GM12878 (cell line): ENCODE results near the gene KMT2E. TPM values are rescaled to one million over a fixed set of nuclear protein-coding genes. Genes with fewer than 3 reads are reported as not detected.

Experiments used
- ATAC-seq: fragments of 200-7000 bp; cut with Tn5 transposase; 3 replicates; pipeline ENCODE4 v1.9.1; 2020; ENCODE audit warnings: mild to moderate bottlenecking, moderate library complexity
- BruUV-seq: library from RNA; stranded (reverse); fragments of 400-500 nt; replicated peaks from 2 replicates; lab custom pipeline; 2021; lab: Mats Ljungman, UMichigan
- CTCF ChIA-PET: fragments of 300-600 bp; sonication (Branson Sonifier 250); formaldehyde crosslinking; extraction: SDS; loops from one replicate; lab custom pipeline; 2021; ENCODE audit warnings: inconsistent platforms; lab: Yijun Ruan, JAX
- POLR2A ChIA-PET: fragments of 350-600 bp; formaldehyde crosslinking; extraction: SDS; loops from one replicate; lab custom pipeline; 2021; ENCODE audit warnings: inconsistent platforms; lab: Charles Lee
- RAD21 ChIA-PET: fragments of 300-600 bp; sonication (Branson Sonifier 250); formaldehyde crosslinking; loops from one replicate; lab custom pipeline; 2023; ENCODE audit warnings: antibody characterized with exemption; ENCODE audit not compliant: unreplicated experiment; lab: Charles Lee
- SMC1A ChIA-PET: fragments of 300-600 bp; sonication (Branson Sonifier 250); formaldehyde crosslinking; loops from one replicate; lab custom pipeline; 2023; ENCODE audit not compliant: unreplicated experiment, uncharacterized antibody; lab: Charles Lee
- DNase-seq: peaks from one replicate; pipeline ENCODE4 v3.0.0-alpha.2; 2011; ENCODE audit warnings: low read depth, low spot score
- FAIRE-seq: peaks from 3 replicates; lab custom pipeline; 2011; peaks lifted over from hg19 to GRCh38; lab: Jason Lieb, UNC
- H2AFZ ChIP-seq: 2 replicates; pipeline ENCODE4 v1.6.0; 2011; ENCODE audit warnings: low read depth, low read length, control low read depth; ENCODE audit not compliant: control insufficient read depth
- H3K27ac ChIP-seq: 2 replicates; pipeline ENCODE4 v1.5.1; 2011; ENCODE audit warnings: control low read depth; ENCODE audit not compliant: control insufficient read depth, insufficient read depth
- H3K27me3 ChIP-seq, 2 experiments: replicated peaks in 1 of 2; 2 replicates each; pipeline versions ENCODE4 v1.6.0 to v1.6.1; 2011; ENCODE audit warnings: low read length in 1 of 2; ENCODE audit not compliant: control insufficient read depth in 2 of 2, insufficient read depth in 2 of 2
- H3K36me3 ChIP-seq, 2 experiments: 2 replicates each; pipeline ENCODE4 v1.5.1; 2011; ENCODE audit warnings: low read length in 1 of 2; ENCODE audit not compliant: control insufficient read depth in 2 of 2, insufficient read depth in 2 of 2
- H3K4me1 ChIP-seq: 2 replicates; pipeline ENCODE4 v1.6.1; 2011; ENCODE audit warnings: mild to moderate bottlenecking, low read length, moderate library complexity, mixed read lengths; ENCODE audit not compliant: control insufficient read depth, insufficient read depth
- H3K4me2 ChIP-seq: 2 replicates; pipeline ENCODE4 v1.6.0; 2011; ENCODE audit warnings: control low read depth; ENCODE audit not compliant: control insufficient read depth, insufficient read depth
- H3K4me3 ChIP-seq: fragments of 200-600 bp; sonication (generic); 2 replicates; pipeline ENCODE4 v1.5.1; 2016
- H3K79me2 ChIP-seq: 2 replicates; pipeline ENCODE4 v1.6.0; 2011; ENCODE audit warnings: low read length; ENCODE audit not compliant: control insufficient read depth, insufficient read depth
- H3K9ac ChIP-seq: 2 replicates; pipeline ENCODE4 v1.8.0; 2011; ENCODE audit warnings: low read length, control low read depth, mixed read lengths; ENCODE audit not compliant: control insufficient read depth, insufficient read depth
- H3K9me3 ChIP-seq: replicated peaks from 3 replicates; pipeline ENCODE4 v1.5.1; 2011; ENCODE audit warnings: mild to moderate bottlenecking, low read length; ENCODE audit not compliant: control insufficient read depth, insufficient read depth
- H4K20me1 ChIP-seq: 2 replicates; pipeline ENCODE4 v1.6.0; 2011; ENCODE audit not compliant: control insufficient read depth, insufficient read depth
- ATF3 ChIP-seq: IDR thresholded peaks from 2 replicates; pipeline ENCODE4 v1.6.1; 2011; ENCODE audit warnings: low read depth, mild to moderate bottlenecking, low read length, moderate library complexity, borderline replicate concordance; ENCODE audit errors: extremely low read depth
- EGR1 ChIP-seq, 2 experiments: IDR thresholded peaks; 1 replicate in 1 of 2; 2 replicates in 1 of 2; pipeline ENCODE4 v1.6.1; 2011 to 2012; ENCODE audit warnings: low read depth in 2 of 2, low read length in 2 of 2, borderline replicate concordance in 1 of 2, mild to moderate bottlenecking in 1 of 2, moderate library complexity in 1 of 2
- GATAD2B ChIP-seq: fragments of 450-650 bp; conservative IDR thresholded peaks from 2 replicates; pipeline ENCODE4 v1.6.1; 2017; ENCODE audit warnings: low read depth, mild to moderate bottlenecking, moderate library complexity
- HDAC6 ChIP-seq: fragments of 200-600 bp; sonication (generic); IDR thresholded peaks from one replicate; pipeline ENCODE4 v1.8.0; 2017; ENCODE audit warnings: antibody characterized with exemption; ENCODE audit not compliant: unreplicated experiment
- IKZF2 ChIP-seq, 2 experiments: fragments of 450-650 bp; IDR thresholded peaks; 2 replicates each; pipeline ENCODE4 v1.6.1; 2017; ENCODE audit warnings: mild to moderate bottlenecking in 2 of 2, moderate library complexity in 2 of 2
- JUND ChIP-seq: IDR thresholded peaks from 2 replicates; pipeline ENCODE4 v1.6.1; 2012; ENCODE audit warnings: low read depth, mild to moderate bottlenecking, low read length, improper control_type of control experiment, moderate library complexity
- MYC ChIP-seq: IDR thresholded peaks from 2 replicates; pipeline ENCODE4 v1.6.1; 2011; ENCODE audit warnings: mild to moderate bottlenecking, low read length, moderate library complexity, inconsistent platforms; ENCODE audit not compliant: insufficient read depth, insufficient replicate concordance, insufficient read length, severe bottlenecking
- NBN ChIP-seq: fragments of 450-650 bp; IDR thresholded peaks from 2 replicates; pipeline ENCODE4 v1.6.1; 2016
- NFXL1 ChIP-seq: fragments of 450-650 bp; IDR thresholded peaks from 2 replicates; pipeline ENCODE4 v1.6.1; 2017; ENCODE audit warnings: antibody characterized with exemption, mild to moderate bottlenecking, borderline replicate concordance
- NR2C1 ChIP-seq: fragments of 450-650 bp; IDR thresholded peaks from 2 replicates; pipeline ENCODE4 v1.6.1; 2017; ENCODE audit warnings: antibody characterized with exemption, mild to moderate bottlenecking, moderate library complexity
- POLR2A ChIP-seq: IDR thresholded peaks from 2 replicates; pipeline ENCODE4 v1.6.1; 2011; ENCODE audit warnings: low read depth, mild to moderate bottlenecking, low read length
- POU2F2 ChIP-seq: IDR thresholded peaks from 3 replicates; pipeline ENCODE4 v1.6.1; 2011; ENCODE audit warnings: low read depth, mild to moderate bottlenecking, low read length, borderline replicate concordance
- RFX5 ChIP-seq: IDR thresholded peaks from 2 replicates; pipeline ENCODE4 v1.6.1; 2011; ENCODE audit warnings: low read depth, low read length, improper control_type of control experiment
- SIN3A ChIP-seq: IDR thresholded peaks from 2 replicates; pipeline ENCODE4 v1.6.1; 2012; ENCODE audit warnings: low read depth, low read length, improper control_type of control experiment
- SUZ12 ChIP-seq: fragments of 200-600 bp; sonication (generic); IDR thresholded peaks from one replicate; pipeline ENCODE4 v1.6.1; 2018; ENCODE audit warnings: antibody characterized with exemption, mild to moderate bottlenecking; ENCODE audit not compliant: unreplicated experiment
- USF2 ChIP-seq: IDR thresholded peaks from 2 replicates; pipeline ENCODE4 v1.6.1; 2011; ENCODE audit warnings: low read depth, low read length, improper control_type of control experiment, borderline replicate concordance
- ZBED1 ChIP-seq: IDR thresholded peaks from 2 replicates; pipeline ENCODE4 v1.6.1; 2016; ENCODE audit warnings: borderline replicate concordance
- ZBTB40 ChIP-seq: fragments of 450-650 bp; IDR thresholded peaks from 2 replicates; pipeline ENCODE4 v1.6.1; 2016; ENCODE audit warnings: mild to moderate bottlenecking, moderate library complexity, borderline replicate concordance
- ZSCAN29 ChIP-seq: fragments of 450-650 bp; IDR thresholded peaks from 2 replicates; pipeline ENCODE4 v1.6.1; 2017; ENCODE audit warnings: mild to moderate bottlenecking, moderate library complexity
- WGBS: methylation state at CpG from one replicate; pipeline ENCODE4 v1.1.6; 2016; ENCODE audit warnings: low lambda C conversion rate; ENCODE audit not compliant: insufficient replicate concordance, insufficient coverage; ENCODE audit errors: missing lambda C conversion rate; 5-methylcytosine and 5-hydroxymethylcytosine counted together
- in situ Hi-C: fragments of 300-500 bp; cut with MboI; formaldehyde crosslinking; loops from 9 replicates; pipeline ENCODE4 v1.14.3; 2018; ENCODE audit warnings: mixed read lengths
- intact Hi-C: fragments of 100-400 bp; cut with micrococcal nuclease; formaldehyde crosslinking; loops from one replicate; pipeline ENCODE4 v1.14.2; 2022; ENCODE audit not compliant: unreplicated experiment
- polyA plus RNA-seq, 11 experiments: library from polyadenylated mRNA; depleted of rRNA in 4 of 11; unstranded in 6 of 11; stranded (reverse) in 5 of 11; fragments of >200 nt; fragmentation: Nextera tagmentation in 4 of 11; fragmentation: Illumina TruSeq in 1 of 11; extraction: Ambion mirVana in 4 of 11; extraction: Trizol in 1 of 11; gene quantifications; 1 replicate in 1 of 11; 2 replicates in 10 of 11; pipeline versions ENCODE4 v1.2.1 to v1.2.3, GENCODE V29; 2011 to 2016; ENCODE audit warnings: inconsistent platforms in 2 of 11, missing spikeins in 2 of 11, low read depth in 1 of 11
- total RNA-seq, 4 experiments: library from RNA; depleted of rRNA in 3 of 4; stranded (reverse); fragments of >200 nt in 3 of 4; fragmentation: Illumina TruSeq in 1 of 4; extraction: Trizol in 1 of 4; gene quantifications; 2 replicates each; pipeline versions ENCODE4 v1.2.1 to v1.2.3, GENCODE V29; 2013 to 2021

The KMT2E gene
- total and polyA plus RNA-seq, 10 of the 15 experiments (the other 5 are each of a cell fraction or from before 2014, with no cell fraction given), result 13.2 to 68.1 (median 34.1) TPM

- CTCF ChIA-PET, result interaction anchor here (0.8 to 1.4 kb wide), 3 partner anchors 9 to 107 kb away, joined by 3 to 6 read pairs (median 6); no protein-coding TSS in a partner anchor
- Histone ChIP-seq H3K79me2 (no peaks in the 10 kb centered on the region; the same call in 1 of the 2 replicates), H3K27ac (no peak overlapping the region), H3K9ac (no peak overlapping the region), H3K4me3 (no peak overlapping the region), H3K4me1 (no peaks in the 10 kb centered on the region), H3K27me3 (no peaks in the 10 kb centered on the region), H3K9me3 (no peaks in the 10 kb centered on the region), H3K36me3 (peaks cover 2 to 22% of the 10 kb centered on the region in 2 experiments), H4K20me1 (no peaks in the 10 kb centered on the region), H3K4me2 (no peak overlapping the region), H2AFZ (no peak overlapping the region)
- in situ Hi-C loops (loop anchor here (25.0 kb wide), 1 partner anchor 1751 kb away; the partner anchor contains the start of genes DNAJC2 and PSMC2), intact Hi-C loops (no loop called here)
- no TSS peak for BruUV-seq
- 98% methylated on average over 6 of the region's 6 CpGs for WGBS
- no peak for FAIRE-seq
- SMC1A ChIA-PET, result interaction anchor here (1.3 to 1.9 kb wide), 4 partner anchors 11 to 107 kb away, joined by 4 to 9 read pairs (median 4); no protein-coding TSS in a partner anchor
- POLR2A ChIA-PET, result no interaction called here
- ATAC-seq, result no peak
- RAD21 ChIA-PET, result no interaction called here
- TF ChIP-seq POLR2A (no peak), NR2C1 (no peak), SIN3A (no peak), HDAC6 (no peak), NBN (no peak), SUZ12 (no peak), MYC (no peak), RFX5 (no peak), ZBED1 (no peak), ZSCAN29 (no peak), EGR1 (IDR thresholded peaks at IDR 0.05; ENCODE audit: borderline replicate concordance in 1 of 2, low read depth in 2 of 2, low read length in 2 of 2) (no peak), USF2 (no peak), POU2F2 (no peak), IKZF2 (IDR thresholded peaks at IDR 0.05) (no peak), NFXL1 (no peak), ZBTB40 (no peak), JUND (no peak), GATAD2B (no peak), ATF3 (no peak)
- TF ChIP-seq, all 136 proteins: peak for 0
- DNase-seq, result no peak
These were observed 74.0 kb downstream of the KMT2E start for GRCh38 chr7:105087981-105088380.
